H4 (cell line): Measurements from ENCODE around the gene MATK. TPM values are rescaled to one million over a fixed set of nuclear protein-coding genes. Genes with fewer than 3 reads are reported as not detected.

Source experiments
- DNase-seq: peaks from one replicate; pipeline ENCODE4 v3.0.0-alpha.2; 2015; ENCODE audit warnings: low spot score
- total RNA-seq: library from RNA; depleted of rRNA; stranded (reverse); fragments of >200 nt; shearing (Covaris generic); gene quantifications from 2 replicates; pipeline ENCODE4 v1.2.3, GENCODE V29; 2014; rRNA removed

Gene MATK
- total RNA-seq, result 0.04 TPM in 1 of 2 replicates, not detected in the other

DNA sequence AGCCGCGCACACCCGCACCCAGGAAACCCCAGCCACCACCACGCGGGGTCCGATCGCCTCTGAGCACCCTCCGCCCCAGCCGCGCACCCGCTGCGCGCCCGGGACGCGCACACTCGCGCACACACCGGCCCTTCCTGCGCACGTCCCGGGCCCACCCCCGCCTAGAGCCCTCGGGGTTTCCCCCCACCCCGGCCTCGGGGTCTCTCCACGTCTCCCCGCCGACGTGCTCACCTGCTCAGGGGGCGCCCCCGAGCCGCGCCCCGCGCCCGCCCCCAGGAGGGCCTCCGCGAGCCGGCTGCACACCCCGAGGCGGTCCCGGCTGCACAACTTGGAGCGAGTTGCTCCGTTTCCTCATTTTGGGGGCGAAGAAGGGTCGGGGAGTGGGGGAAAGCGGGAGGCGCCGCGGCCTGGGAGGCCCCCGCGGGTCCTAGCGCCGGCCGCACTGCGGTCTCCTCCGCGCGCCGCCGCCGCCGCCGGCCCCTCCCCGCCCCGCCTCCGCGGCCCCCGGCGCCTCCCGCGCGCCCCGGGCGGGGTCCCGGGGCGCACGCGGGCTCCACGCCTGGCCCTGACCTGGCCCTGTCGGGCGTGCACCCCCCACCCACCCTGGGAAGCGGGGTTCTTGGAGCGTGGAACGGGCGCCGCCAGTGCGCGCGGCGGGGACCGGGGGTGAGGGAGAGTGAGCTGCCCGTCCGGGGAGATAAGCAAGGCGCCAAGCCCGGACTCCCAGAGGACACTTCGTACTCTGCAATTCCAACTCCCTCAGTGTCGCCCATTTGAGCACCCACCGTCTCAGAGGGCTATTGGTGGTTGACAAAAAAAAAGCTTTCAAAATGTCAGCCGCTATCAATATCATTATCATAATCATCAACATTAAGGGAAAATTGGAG lies at the start of gene MATK:
Gene MATK, minus strand, starts transcription at position 444 of the 887 bp plus-strand sequence. CDS start 1,246 bp downstream, outside the sequence.
- DNase-seq, result no peak

GRCh38 chr19:3835055-3835435 lies 48.9 kb upstream of the MATK start:
- DNase-seq, result no peak

- DNase-seq, result no peak
Observed at GRCh38 chr19:3834349-3835054, 48.3 kb upstream of the MATK start.

- DNase-seq, result no peak
Observed at GRCh38 chr19:3833578-3834348, 47.6 kb upstream of the MATK start.

GRCh38 chr19:3832001-3832400 lies 45.8 kb upstream of the MATK start:
- DNase-seq, result no peak

DNA sequence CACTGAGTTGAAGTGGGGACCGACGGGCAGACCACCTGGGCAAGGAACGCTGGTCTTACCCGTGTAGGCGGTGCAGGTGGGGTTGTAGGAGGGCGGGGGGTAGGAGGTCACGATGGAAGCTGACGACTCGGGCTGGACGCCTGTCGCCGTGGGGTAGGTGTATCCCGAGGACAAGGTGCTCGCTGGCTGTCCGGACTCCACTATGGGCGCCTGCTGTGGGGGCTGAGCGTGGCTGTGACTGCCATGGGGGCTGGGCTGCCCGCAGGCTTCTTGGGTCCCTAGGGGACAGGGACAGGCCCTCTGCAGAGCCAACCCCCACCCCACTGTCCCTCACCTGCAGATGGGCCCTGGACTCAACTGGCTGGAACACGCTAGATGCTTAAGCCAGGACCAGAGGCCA lies 45.4 kb upstream of the MATK start:
- no peak for DNase-seq

GRCh38 chr19:3830621-3831589 lies 44.7 kb upstream of the MATK start:
- DNase-seq, result no peak

- no peak for DNase-seq
Observed at GRCh38 chr19:3827306-3827705, 41.1 kb upstream of the MATK start.

- DNase-seq, result no peak
Observed at GRCh38 chr19:3826163-3826562, 40.0 kb upstream of the MATK start.

GRCh38 chr19:3825286-3825956 lies 39.2 kb upstream of the MATK start:
- DNase-seq, result no peak

DNA sequence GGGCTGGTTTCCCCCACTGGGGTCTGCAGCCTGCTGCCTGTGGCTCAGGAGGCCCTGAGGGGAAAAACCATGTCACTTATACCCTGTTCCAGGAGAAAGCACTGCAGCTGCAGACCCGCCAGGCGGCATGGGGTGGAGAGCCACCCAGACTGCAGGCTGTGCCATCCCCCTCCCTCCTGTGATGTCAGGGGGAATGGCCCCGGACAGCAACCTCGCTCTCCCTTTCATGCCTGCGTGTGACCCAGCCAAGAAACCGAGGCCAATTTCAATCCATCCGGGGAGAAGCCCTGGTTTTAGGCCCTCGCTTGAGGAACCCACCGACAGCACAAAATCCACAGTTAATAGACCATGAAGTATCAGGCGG lies 37.2 kb upstream of the MATK start:
- DNase-seq, result no peak

- DNase-seq, result no peak
Observed at GRCh38 chr19:3822683-3823349, 36.6 kb upstream of the MATK start.

DNA sequence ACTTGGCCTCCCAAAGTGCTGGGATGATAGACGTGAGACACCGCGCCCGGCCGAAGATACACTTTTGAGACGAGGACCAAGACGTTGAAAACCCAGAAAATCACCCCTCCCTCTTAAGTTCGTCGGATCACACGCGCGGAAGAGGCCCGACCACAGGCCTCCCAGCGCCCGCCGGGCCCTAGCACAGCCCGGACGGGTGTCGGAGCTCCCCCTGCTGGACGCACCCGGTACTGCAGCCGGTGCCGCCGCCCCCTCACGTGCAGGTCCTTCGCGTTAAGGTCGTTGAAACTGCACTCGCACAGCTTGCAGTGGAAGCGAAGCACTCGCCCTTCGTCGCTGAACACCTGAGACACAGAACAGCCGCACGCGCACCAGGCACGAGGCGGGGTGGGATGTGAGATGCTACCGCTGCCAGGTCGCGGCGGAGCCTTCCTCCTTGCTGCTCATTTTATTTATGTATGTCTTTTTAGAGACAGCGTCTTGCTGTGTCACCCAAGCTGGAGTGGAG lies 35.7 kb upstream of the MATK start:
- no peak for DNase-seq

DNA sequence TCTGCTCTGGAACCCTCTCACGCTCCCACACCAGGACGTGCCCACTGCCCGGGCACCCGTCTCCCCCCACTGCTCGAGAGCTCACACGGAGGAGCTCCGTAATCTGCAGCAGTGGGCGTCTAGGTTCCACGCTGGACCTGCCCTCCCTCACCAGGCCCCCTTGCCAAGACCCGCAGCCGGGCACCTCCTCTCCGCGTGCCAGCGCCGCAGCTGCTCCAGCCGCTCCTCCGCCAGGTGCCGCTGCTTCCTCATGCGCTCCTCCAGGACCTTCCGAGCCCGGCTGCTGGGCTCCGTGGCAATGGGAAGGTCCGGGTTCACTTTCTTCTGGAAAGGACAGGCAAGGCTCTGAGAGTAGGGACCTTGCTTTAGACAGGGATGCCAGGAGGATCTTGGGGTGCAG lies 35.0 kb upstream of the MATK start:
- no peak for DNase-seq

DNA sequence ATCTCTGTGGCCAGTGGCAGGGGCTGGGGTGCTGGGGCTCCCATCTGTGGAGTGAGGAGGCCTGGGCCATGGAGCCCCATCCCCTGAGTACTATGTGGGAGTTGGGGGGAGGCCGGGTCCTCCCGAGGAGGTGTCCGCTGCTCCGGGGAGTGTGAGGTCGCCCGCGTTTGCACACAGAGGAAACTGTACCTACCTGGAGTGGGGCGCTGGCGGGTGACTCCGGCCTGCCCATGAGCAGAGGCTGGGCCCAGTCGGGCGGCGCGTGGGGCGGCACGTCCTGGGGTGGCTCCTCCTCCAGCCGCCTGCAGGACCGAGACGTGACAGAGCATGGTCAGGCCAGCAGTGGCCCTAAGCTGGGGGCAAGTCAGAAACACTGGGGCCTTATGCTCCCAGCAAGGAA lies 33.8 kb upstream of the MATK start:
- DNase-seq, result no peak

DNA sequence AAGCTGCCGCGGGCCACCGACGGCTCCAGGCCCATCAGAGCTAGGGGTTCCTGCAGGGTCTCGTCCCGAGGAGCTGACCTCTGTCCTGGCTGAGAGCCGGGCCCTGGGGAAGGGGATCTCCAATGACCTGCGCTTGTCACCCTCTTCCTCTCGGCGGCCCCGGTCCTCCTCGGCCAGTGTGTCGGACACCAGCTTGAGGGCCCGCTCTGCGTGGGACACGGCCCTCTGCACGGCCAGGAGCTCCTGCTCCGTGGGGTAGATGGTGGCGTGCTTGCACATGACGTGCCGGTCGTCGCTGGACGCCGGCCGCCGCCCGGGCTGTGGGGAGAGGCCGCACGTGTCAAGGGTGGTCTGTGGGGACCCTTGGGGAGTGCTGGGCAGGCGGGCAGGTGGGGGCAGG lies 32.7 kb upstream of the MATK start:
- no peak for DNase-seq

GRCh38 chr19:3818466-3818865 lies 32.3 kb upstream of the MATK start:
- no peak for DNase-seq

DNA sequence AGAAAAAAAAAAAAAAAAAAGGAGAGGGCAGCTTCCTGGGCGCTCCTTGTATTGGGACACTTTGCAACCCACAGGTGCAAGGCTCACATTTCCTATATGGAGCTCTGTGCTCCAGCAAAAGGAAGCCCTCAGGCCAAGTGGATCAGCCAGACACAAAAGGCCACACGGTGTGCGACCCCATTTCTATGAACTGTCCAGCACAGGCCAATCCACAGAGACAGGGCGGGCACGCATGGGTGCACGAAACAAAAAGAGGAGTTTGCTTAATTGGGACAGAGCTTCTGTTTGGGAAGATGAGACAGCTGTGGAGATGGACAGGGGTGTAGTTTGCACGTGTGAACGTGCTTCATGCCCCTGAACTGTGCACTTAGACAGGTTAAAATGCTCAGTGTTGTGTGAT lies 31.6 kb upstream of the MATK start:
- DNase-seq, result no peak

GRCh38 chr19:3816566-3817218 lies 30.5 kb upstream of the MATK start:
- DNase-seq, result no peak
